ENCODE results near the gene DPP7. TPM values are rescaled to one million over a fixed set of nuclear protein-coding genes. Genes with fewer than 3 reads are reported as not detected.
"Not testable (repeated sequence)": the region's sequence is repeated elsewhere in the genome, so short reads cannot be mapped to it uniquely, and the experiment has no call there.

DPP7 gene
- total and polyA plus RNA-seq, 11 donors = 96.6 to 260 (median 119) TPM

DNA sequence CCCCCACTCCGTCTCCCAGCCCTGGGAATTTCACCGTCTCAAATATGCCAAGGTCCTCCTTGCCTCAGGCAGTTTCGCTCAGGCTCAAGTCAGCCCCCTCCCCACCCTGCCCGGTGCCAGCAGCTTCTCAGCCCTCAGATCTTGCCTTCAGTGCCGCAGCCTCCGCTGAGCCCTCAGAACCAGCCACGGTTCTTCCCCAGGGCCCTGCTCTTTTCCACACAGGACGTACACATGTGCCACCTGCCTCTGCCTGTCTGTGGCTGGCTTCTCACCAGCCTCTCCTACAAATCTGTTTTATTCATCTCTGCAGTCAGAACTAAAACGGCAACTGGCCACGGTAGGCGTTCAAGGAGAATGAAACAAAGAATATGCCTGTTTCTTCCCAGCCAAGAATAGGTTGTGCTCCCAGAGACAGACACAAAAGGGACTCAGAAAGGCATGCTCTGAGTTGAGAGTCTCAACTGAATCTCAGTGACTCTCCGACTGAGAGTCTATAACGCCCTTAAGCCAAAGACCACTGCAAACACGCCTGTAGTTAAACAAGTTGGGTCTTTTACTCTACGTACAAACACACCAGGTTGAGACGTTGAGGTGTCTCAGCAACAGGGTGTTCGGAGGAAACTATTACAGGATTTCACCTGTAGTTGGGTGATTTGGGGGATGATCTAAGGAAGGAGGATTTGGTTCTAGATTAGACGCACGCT, 13.8 kb upstream of the DPP7 start:
- peak overlapping the region in 4 of 12 donors; percentile 68 to 87 (median 75) for H3K27ac ChIP-seq

DNA sequence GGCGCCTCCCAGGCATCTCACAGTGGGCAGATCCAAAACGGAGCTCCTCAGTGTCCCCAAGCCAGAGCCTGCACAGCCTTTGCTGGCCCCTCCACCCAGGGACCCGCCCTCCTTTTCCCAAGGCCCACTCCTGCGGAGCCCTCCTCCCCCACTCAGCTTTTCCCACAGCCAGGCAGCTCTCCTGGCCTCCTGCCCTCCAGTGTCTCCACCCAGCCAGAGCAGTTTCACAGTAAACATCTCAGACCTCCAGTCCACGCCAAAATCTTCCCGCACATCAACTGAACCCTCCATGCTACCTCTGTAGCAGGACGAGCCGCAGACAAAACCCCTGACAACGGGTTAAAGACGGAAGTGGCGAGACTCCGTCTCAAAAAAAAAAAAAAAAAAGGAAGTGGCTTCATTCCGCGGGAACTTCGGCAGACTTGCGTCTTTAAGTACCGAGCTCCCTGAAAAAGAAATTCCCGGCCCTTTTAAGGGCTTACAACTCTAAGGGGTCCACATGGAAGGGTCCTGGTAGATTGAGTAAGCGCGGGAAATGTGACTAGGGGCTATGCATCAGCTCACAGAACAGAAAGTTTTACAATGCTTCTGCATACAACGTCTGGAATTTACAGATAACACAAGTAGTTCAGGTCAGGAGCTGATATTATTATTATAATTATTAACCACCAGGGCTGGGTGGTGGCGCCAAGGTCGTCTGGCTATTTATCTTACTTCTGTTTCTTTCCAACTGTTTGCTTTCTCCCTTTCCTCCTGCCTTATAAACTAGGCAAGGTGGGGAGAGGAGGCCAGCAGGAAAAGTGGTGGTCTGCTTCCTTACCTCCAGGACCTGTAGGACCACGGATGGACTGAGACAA, 13.0 kb upstream of the DPP7 start:
- intact Hi-C loops (cut with DNase I) = loop anchor here in 4 of 10 donors (5.0 to 10.0 kb wide), 3 partner anchors 40 to 297 kb away; partner anchors contain the start of genes ANAPC2 (in 3 of the 4), SSNA1 (in 3 of the 4), EXD3 (in 1 of the 4) and NOXA1 (in 1 of the 4)

More for the DNA sequence above, 13.8 kb upstream of the DPP7 start:
- 70 to 75% (median 73%) methylated on average over 19 of the region's 19 CpGs for WGBS, 4 donors
- Histone ChIP-seq H3K36me3 (no peaks in the 10 kb centered on the region), H3K4me1 (peaks cover 0 to 39% (median 24%) of the 10 kb centered on the region in 12 donors), H3K27me3 (peaks cover 0 to 13% (median 5%) of the 10 kb centered on the region in 9 donors), H3K9me3 (peaks cover 0 to 14% (median 0%) of the 10 kb centered on the region in 12 donors), H3K4me3 (peak overlapping the region in 10 of 12 donors; percentile 71 to 89 (median 82))
- TF ChIP-seq POLR2A (IDR thresholded peaks at IDR 0.05) = no peak
- TF ChIP-seq CTCF (IDR thresholded peaks at IDR 0.05) = no peak
- DNase-seq = no peak
- intact Hi-C loops (cut with DNase I) = loop anchor here in 4 of 10 donors (5.0 to 10.0 kb wide), 3 partner anchors 39 to 296 kb away; partner anchors contain the start of genes ANAPC2 (in 3 of the 4), SSNA1 (in 3 of the 4), EXD3 (in 1 of the 4) and NOXA1 (in 1 of the 4)
- no peak for ATAC-seq

GRCh38 chr9:137126786-137127185, 12.3 kb upstream of the DPP7 start:
- Histone ChIP-seq H3K36me3 (no peaks in the 10 kb centered on the region), H3K4me3 (peak overlapping the region in 9 of 12 donors; percentile 27 to 89 (median 42))
- no peak for TF ChIP-seq POLR2A (IDR thresholded peaks at IDR 0.05)
- no peak for TF ChIP-seq CTCF (IDR thresholded peaks at IDR 0.05)

More for the DNA sequence above, 13.0 kb upstream of the DPP7 start:
- H3K27ac ChIP-seq = peak overlapping the region; percentile 14 to 78 (median 62)
- peaks cover 0 to 39% (median 24%) of the 10 kb centered on the region in 12 donors for H3K4me1 ChIP-seq
- peak in 1 of 5 donors; percentile 23 for DNase-seq
- peak overlapping the region in 10 of 12 donors; percentile 27 to 89 (median 40) for H3K4me3 ChIP-seq
- peaks cover 0 to 5% (median 1%) of the 10 kb centered on the region in 9 donors for H3K27me3 ChIP-seq
- TF ChIP-seq POLR2A (IDR thresholded peaks at IDR 0.05) = no peak
- ATAC-seq = no peak
- H3K36me3 ChIP-seq = no peaks in the 10 kb centered on the region
- H3K9me3 ChIP-seq = peaks cover 0 to 14% (median 0%) of the 10 kb centered on the region in 12 donors
- 27 to 42% (median 31%) methylated on average over 24 of the region's 24 CpGs for WGBS, 4 donors

DNA sequence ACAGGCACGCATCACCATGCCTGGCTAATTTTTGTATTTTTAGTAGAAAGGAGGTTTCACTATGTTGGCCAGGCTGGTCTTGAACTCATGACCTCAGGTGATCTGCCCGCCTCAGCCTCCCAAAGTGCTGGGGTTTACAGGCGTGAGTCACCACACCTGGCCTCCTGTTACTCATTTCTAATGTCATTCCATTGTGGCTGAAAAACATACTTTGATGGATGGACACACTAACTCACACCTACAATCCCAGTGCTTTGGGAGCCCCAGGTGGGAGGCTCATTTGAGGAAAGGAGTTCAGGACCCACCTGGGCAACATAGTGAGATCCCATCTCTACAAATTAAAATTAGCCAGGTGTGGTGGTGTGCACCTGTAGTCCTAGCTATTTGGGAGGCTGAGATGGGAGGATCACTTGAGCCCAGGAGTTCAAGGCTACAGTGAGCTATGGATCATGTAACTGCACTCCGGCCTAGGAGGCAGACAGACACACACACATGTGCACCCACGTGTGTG, 9.5 kb upstream of the DPP7 start:
- not testable (repeated sequence) for ATAC-seq, H3K4me3 ChIP-seq, H3K27ac ChIP-seq, H3K27me3 ChIP-seq, H3K9me3 ChIP-seq, DNase-seq, H3K36me3 ChIP-seq
- intact Hi-C loops (cut with DNase I) = loop anchor here in 8 of 10 donors (2.0 to 10.0 kb wide), 4 partner anchors 61 to 301 kb away; partner anchors contain the start of genes RNF224 (in 6 of the 8), ANAPC2 (in 3 of the 8), CYSRT1 (in 3 of the 8) and SSNA1 (in 3 of the 8)
- 93 to 99% (median 94%) methylated on average over 5 of the region's 5 CpGs for WGBS, 4 donors
- peaks cover 0 to 29% (median 21%) of the 10 kb centered on the region in 12 donors for H3K4me1 ChIP-seq

More at GRCh38 chr9:137126786-137127185, 12.3 kb upstream of the DPP7 start:
- Histone ChIP-seq H3K9me3 (peaks cover 0 to 14% (median 0%) of the 10 kb centered on the region in 12 donors), H3K27ac (peak overlapping the region in 11 of 12 donors; percentile 24 to 78 (median 63)), H3K27me3 (peaks cover 0 to 5% (median 0%) of the 10 kb centered on the region in 9 donors), H3K4me1 (peaks cover 0 to 39% (median 24%) of the 10 kb centered on the region in 12 donors)
- DNase-seq = no peak
- WGBS, 4 donors = 32 to 45% (median 41%) methylated on average over 3 of the region's 3 CpGs
- ATAC-seq = no peak
- intact Hi-C loops (cut with DNase I) = loop anchor here in 4 of 10 donors (5.0 to 10.0 kb wide), 3 partner anchors 41 to 298 kb away; partner anchors contain the start of genes ANAPC2 (in 3 of the 4), SSNA1 (in 3 of the 4), EXD3 (in 1 of the 4) and NOXA1 (in 1 of the 4)
